ENCODE results near the gene RCE1. TPM values are rescaled to one million over a fixed set of nuclear protein-coding genes. Genes with fewer than 3 reads are reported as not detected.

The RCE1 gene
- total RNA-seq, 1 experiment from 2014 or later, result 43.7 TPM

DNA sequence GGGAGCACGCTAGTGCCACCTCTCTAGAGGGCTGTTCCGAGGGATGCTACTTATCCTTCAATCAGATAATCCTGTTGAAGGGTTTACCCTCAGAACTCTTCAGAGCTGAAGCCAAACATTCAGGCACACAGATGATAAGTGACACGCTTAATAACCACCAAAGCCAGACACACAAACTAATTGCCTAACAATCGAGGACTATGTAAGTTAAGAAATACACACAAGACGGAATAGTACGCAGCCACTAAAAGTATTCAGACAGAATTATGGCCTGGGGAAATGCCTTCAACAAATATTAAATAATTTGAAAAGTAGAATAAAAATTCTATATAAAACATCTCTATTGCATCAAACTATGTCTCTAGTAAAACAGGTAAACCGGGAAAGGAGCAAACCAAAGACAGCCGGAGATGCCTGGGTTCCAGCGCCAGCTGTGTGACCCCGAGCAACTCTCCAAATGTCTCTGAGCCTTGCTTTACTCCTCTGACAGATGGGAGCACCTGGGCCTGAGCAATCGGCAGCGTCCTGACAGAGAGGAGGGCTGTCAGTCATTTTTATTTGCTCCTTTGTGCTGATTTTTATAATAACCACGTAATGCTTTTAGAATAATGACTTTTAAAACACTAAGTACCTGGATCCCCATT is 25.0 kb downstream of the RCE1 start:
- no peak overlapping the region for H3K27ac ChIP-seq (ENCODE audit: low read length)
- no peaks in the 10 kb centered on the region for H3K9me3 ChIP-seq (ENCODE audit: control insufficient read depth, insufficient read depth, low read depth, low read length)
- CTCF ChIA-PET, result interaction anchor here (0.5 to 1.1 kb wide), 4 partner anchors 12 to 72 kb away, joined by 3 to 8 read pairs (median 4); no protein-coding TSS in a partner anchor
- POLR2A ChIA-PET, result no interaction called here
- H3K36me3 ChIP-seq (ENCODE audit: control insufficient read depth, insufficient read depth, low read length), result no peaks in the 10 kb centered on the region
- in situ Hi-C loops (cut with HindIII; ENCODE audit: low pct_unique_long_range_greater_than_20kb, low sequenced_read_pairs) (no loop called here), intact Hi-C loops (cut with micrococcal nuclease; ENCODE audit: unreplicated experiment) (no loop called here)
- no peak for TF ChIP-seq SIN3A (IDR thresholded peaks at IDR 0.05; ENCODE audit: borderline replicate concordance, insufficient read depth, low read depth, low read length)
- TF ChIP-seq POLR2AphosphoS5 (IDR thresholded peaks at IDR 0.05; ENCODE audit: low read depth, low read length), result no peak
- TF ChIP-seq TCF7L2 (IDR thresholded peaks at IDR 0.05; ENCODE audit: low read depth, low read length), result no peak
- TF ChIP-seq CTCF (IDR thresholded peaks at IDR 0.05), result no peak
- TF ChIP-seq, protein P1, sequence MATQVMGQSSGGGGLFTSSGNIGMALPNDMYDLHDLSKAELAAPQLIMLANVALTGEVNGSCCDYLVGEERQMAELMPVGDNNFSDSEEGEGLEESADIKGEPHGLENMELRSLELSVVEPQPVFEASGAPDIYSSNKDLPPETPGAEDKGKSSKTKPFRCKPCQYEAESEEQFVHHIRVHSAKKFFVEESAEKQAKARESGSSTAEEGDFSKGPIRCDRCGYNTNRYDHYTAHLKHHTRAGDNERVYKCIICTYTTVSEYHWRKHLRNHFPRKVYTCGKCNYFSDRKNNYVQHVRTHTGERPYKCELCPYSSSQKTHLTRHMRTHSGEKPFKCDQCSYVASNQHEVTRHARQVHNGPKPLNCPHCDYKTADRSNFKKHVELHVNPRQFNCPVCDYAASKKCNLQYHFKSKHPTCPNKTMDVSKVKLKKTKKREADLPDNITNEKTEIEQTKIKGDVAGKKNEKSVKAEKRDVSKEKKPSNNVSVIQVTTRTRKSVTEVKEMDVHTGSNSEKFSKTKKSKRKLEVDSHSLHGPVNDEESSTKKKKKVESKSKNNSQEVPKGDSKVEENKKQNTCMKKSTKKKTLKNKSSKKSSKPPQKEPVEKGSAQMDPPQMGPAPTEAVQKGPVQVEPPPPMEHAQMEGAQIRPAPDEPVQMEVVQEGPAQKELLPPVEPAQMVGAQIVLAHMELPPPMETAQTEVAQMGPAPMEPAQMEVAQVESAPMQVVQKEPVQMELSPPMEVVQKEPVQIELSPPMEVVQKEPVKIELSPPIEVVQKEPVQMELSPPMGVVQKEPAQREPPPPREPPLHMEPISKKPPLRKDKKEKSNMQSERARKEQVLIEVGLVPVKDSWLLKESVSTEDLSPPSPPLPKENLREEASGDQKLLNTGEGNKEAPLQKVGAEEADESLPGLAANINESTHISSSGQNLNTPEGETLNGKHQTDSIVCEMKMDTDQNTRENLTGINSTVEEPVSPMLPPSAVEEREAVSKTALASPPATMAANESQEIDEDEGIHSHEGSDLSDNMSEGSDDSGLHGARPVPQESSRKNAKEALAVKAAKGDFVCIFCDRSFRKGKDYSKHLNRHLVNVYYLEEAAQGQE (IDR thresholded peaks at IDR 0.05; ENCODE audit: insufficient read depth in 1 of 2, low read depth in 2 of 2, low read length in 1 of 2), result no peak
- peaks cover 8% of the 10 kb centered on the region for H3K4me1 ChIP-seq (ENCODE audit: control insufficient read depth, insufficient read depth, low read length)
- no peak for DNase-seq (ENCODE audit: low read depth, low spot score)
- BruUV-seq (replicated peaks), result no TSS peak
- no peak for ATAC-seq
- H3K4me3 ChIP-seq (ENCODE audit: low read depth in 2 of 2, low read length in 2 of 2), result no peak overlapping the region
- H3K27me3 ChIP-seq (ENCODE audit: control insufficient read depth, insufficient read depth, low read length), result no peaks in the 10 kb centered on the region

DNA sequence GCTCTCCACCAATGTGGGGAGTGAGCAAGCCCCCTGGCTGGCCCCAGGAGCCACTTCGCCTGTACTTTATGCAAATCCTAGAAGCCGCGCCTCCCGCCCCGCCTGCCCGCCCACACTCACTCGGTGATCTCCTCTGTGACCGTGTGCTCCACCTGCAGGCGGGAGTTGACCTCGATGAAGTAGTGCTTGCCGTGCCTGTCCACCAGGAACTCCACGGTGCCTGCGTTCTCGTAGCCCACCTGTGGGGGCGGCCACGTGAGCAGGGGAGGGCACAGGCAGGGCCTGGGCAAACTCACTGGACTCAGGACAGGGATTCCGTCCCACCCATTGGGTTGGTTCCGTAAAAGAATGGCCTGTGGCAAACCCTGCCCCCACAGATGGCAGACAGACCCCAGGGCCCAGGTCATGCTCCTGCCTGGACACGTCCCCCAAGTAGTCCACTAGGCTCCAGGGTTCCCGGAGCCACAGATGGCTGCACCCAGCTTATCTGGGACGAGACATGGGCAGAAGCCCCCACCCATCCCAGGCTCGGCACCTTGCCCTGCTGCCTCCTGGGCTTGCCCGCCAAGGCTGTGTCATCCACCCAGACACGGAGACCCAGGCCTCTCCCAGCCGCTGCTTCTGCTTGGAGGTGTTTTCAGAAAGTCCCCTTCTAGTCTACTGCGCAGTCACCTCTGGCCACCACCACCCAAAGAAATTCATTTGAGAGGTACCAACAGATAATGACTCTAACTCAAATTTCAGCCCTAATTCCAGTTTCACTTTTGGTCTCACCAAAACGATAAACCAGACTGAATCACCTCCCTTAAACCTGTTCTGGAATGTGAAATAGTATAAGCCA is 25.7 kb downstream of the RCE1 start:
- ChIA-PET POLR2A (no interaction called here), CTCF (no interaction called here)
- Histone ChIP-seq H3K27ac (ENCODE audit: low read length) (no peak overlapping the region), H3K4me1 (ENCODE audit: control insufficient read depth, insufficient read depth, low read length) (peaks cover 8% of the 10 kb centered on the region), H3K4me3 (ENCODE audit: low read depth in 2 of 2, low read length in 2 of 2) (no peak overlapping the region), H3K36me3 (ENCODE audit: control insufficient read depth, insufficient read depth, low read length) (no peaks in the 10 kb centered on the region), H3K9me3 (ENCODE audit: control insufficient read depth, insufficient read depth, low read depth, low read length) (no peaks in the 10 kb centered on the region), H3K27me3 (ENCODE audit: control insufficient read depth, insufficient read depth, low read length) (no peaks in the 10 kb centered on the region)
- in situ Hi-C loops (cut with HindIII; ENCODE audit: low pct_unique_long_range_greater_than_20kb, low sequenced_read_pairs) (no loop called here), intact Hi-C loops (cut with micrococcal nuclease; ENCODE audit: unreplicated experiment) (no loop called here)
- TF ChIP-seq POLR2AphosphoS5 (IDR thresholded peaks at IDR 0.05; ENCODE audit: low read depth, low read length) (no peak), CTCF (IDR thresholded peaks at IDR 0.05) (peak; percentile 86), TCF7L2 (IDR thresholded peaks at IDR 0.05; ENCODE audit: low read depth, low read length) (no peak), SIN3A (IDR thresholded peaks at IDR 0.05; ENCODE audit: borderline replicate concordance, insufficient read depth, low read depth, low read length) (no peak)
- TF ChIP-seq, protein P1 (IDR thresholded peaks at IDR 0.05; ENCODE audit: insufficient read depth in 1 of 2, low read depth in 2 of 2, low read length in 1 of 2), result no peak
- DNase-seq (ENCODE audit: low read depth, low spot score), result no peak
- BruUV-seq (replicated peaks), result no TSS peak
- peak; percentile 90 for ATAC-seq

All from Panc1 (cell line).